H1 (cell line): ENCODE data around the gene GSK3B. TPM values are rescaled to one million over a fixed set of nuclear protein-coding genes. Genes with fewer than 3 reads are reported as not detected.

ENCODE experiments used
- BRCA1 ChIP-seq: IDR thresholded peaks from 2 replicates; pipeline ENCODE4 v1.6.1; 2012; ENCODE audit warnings: low read depth, low read length, improper control_type of control experiment
- KDM1A ChIP-seq: fragments of 200-600, 300-600 bp; sonication (generic); IDR thresholded peaks from 2 replicates; pipeline ENCODE4 v1.7.1; 2016; ENCODE audit warnings: mild to moderate bottlenecking, low read length, borderline replicate concordance
- RAD21 ChIP-seq, 2 experiments: IDR thresholded peaks in 1 of 2; conservative IDR thresholded peaks in 1 of 2; 2 replicates each; pipeline ENCODE4 v1.6.1; 2011; ENCODE audit warnings: low read depth in 2 of 2, low read length in 2 of 2, improper control_type of control experiment in 1 of 2, inconsistent platforms in 1 of 2, mild to moderate bottlenecking in 1 of 2, moderate library complexity in 1 of 2
- SP1 ChIP-seq: IDR thresholded peaks from 2 replicates; pipeline ENCODE4 v1.6.1; 2011; ENCODE audit warnings: low read depth, low read length
- polyA plus RNA-seq, 7 experiments: library from polyadenylated mRNA; depleted of rRNA in 3 of 7; stranded (reverse) in 5 of 7; unstranded in 2 of 7; fragments of >200 nt in 5 of 7; fragments of 200-250 nt in 2 of 7; gene quantifications; 1 replicate in 5 of 7; 2 replicates in 1 of 7; 4 replicates in 1 of 7; pipeline versions ENCODE4 v1.2.1 to v1.2.3, GENCODE V29; 2011 to 2013; ENCODE audit warnings: missing spikeins in 2 of 7, mixed read lengths in 2 of 7
- total RNA-seq: library from RNA; stranded (reverse); fragmentation: NEBNext Ultra II Directional; extraction: Animal tissue kit (Norgen Biotek cat#: 25700); gene quantifications from 2 replicates; pipeline ENCODE4 v1.2.1, GENCODE V29; 2021

GSK3B gene
- total and polyA plus RNA-seq, 2 of the 8 experiments (the other 6 are each of a cell fraction or from before 2014, with no cell fraction given), result 24.2 to 50.7 TPM

DNA sequence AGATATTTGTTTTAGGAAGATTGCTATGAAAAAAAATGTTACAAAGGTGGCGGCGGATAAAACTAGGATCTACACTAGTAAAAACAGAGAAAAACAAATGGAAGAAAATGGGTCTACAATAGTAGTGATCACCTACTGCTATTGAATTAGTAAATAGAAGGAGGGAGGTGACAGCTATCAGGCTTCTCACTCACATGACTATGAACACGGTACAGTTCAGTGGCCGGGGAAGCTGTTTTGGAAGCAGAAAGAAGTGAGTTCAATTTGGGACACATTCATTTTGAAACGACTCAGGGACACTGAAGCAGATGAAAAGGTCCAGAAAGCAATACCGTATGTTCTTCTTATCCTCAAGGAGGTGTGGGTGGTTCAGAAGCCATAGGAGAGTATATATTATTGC, 138.3 kb downstream of the GSK3B start (continued):
- TF ChIP-seq SP1 (no peak), RAD21 (IDR thresholded peaks at IDR 0.05 in 1 of 2, conservative IDR thresholded peaks at IDR 0.05 in 1 of 2; ENCODE audit: low read depth in 2 of 2, low read length in 2 of 2) (no peak), KDM1A (no peak), BRCA1 (no peak)
